D721Med (cell line): ENCODE measurements around the gene MIGA2.

ENCODE experiments used
- DNase-seq: peaks from one replicate; pipeline ENCODE4 v3.0.0; 2011; ENCODE audit warnings: low spot score; ENCODE audit not compliant: insufficient read length
- FAIRE-seq: peaks from 2 replicates; lab custom pipeline; 2011; peaks lifted over from hg19 to GRCh38; lab: Jason Lieb, UNC
- TF ChIP-seq, protein P1 (sequence below): IDR thresholded peaks from 2 replicates; pipeline ENCODE4 v1.5.1; 2012; ENCODE audit warnings: mild to moderate bottlenecking, control low read depth; ENCODE audit not compliant: insufficient read depth; ENCODE audit errors: missing control alignments

MIGA2 gene

GRCh38 chr9:129023036-129023907 is 13.2 kb upstream of the MIGA2 start:
- no peak for DNase-seq
- no peak for FAIRE-seq
- TF ChIP-seq, protein P1, sequence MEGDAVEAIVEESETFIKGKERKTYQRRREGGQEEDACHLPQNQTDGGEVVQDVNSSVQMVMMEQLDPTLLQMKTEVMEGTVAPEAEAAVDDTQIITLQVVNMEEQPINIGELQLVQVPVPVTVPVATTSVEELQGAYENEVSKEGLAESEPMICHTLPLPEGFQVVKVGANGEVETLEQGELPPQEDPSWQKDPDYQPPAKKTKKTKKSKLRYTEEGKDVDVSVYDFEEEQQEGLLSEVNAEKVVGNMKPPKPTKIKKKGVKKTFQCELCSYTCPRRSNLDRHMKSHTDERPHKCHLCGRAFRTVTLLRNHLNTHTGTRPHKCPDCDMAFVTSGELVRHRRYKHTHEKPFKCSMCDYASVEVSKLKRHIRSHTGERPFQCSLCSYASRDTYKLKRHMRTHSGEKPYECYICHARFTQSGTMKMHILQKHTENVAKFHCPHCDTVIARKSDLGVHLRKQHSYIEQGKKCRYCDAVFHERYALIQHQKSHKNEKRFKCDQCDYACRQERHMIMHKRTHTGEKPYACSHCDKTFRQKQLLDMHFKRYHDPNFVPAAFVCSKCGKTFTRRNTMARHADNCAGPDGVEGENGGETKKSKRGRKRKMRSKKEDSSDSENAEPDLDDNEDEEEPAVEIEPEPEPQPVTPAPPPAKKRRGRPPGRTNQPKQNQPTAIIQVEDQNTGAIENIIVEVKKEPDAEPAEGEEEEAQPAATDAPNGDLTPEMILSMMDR = no peak

GRCh38 chr9:129023908-129024233 is 12.6 kb upstream of the MIGA2 start:
- FAIRE-seq = no peak
- TF ChIP-seq, protein P1 = no peak
- no peak for DNase-seq

- DNase-seq = no peak
- TF ChIP-seq, protein P1 = no peak
- no peak for FAIRE-seq
These were observed 9.8 kb upstream of the MIGA2 start for GRCh38 chr9:129026442-129027223.

DNA sequence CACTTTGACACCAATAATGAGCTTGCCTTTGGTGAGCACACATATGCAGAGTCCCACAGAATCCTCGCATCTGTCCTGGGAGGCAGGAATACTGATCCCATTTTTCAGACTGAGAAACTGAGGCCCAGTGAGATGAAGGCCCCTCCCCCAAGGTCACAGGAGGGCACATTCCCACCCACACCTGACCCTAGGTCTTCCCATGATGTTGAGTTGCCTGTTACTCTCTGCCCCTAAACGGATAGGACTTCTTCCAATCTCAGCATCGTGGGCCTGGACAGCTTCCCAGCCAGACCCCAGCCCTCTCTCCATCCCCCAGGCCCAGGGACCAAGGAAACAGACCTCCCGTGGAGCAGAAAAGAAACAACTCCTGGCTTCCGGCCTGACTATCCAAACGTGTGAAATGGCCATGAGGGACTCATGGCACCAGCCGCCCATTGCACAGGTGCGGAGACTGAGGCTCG is 9.2 kb upstream of the MIGA2 start:
- TF ChIP-seq, protein P1 = no peak
- DNase-seq = no peak
- no peak for FAIRE-seq

DNA sequence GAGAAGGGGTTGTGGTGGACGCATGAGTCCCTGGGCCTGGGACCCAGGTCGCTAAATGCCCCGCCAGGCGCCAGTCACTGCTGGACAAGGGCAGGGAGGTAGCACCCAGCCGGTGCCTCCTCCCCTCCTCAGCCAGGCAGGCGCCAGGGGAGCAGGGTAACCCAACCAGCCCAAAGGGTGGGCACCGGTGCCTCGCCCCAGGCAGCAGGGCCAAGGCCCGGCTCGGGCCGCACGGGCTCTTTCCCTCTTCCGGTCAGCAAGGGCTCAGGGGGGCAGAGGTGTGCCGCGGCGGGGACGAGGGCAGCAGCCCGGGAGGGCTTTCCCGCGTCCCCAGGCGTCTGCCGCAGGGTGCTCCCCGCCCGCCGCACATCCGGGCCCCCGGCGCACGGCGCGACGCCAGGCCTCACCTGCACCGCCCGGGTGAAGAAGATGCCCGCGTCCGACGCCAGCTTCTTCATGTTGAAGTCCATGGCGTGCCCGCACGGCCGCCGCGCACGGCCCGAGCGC is 8.7 kb upstream of the MIGA2 start:
- no peak for DNase-seq
- FAIRE-seq = no peak
- TF ChIP-seq, protein P1 = no peak

GRCh38 chr9:129028192-129028966 is 8.0 kb upstream of the MIGA2 start, which contains the start of gene SH3GLB2:
Gene SH3GLB2, minus strand, starts transcription at chr9:129028331. Its CDS starts 177 bp downstream, at chr9:129028154.
- FAIRE-seq (no peak), DNase-seq (peak; percentile 92)
- TF ChIP-seq, protein P1 = peak; percentile 58
